ENCODE data around the gene TRAK1.

TRAK1 gene

DNA sequence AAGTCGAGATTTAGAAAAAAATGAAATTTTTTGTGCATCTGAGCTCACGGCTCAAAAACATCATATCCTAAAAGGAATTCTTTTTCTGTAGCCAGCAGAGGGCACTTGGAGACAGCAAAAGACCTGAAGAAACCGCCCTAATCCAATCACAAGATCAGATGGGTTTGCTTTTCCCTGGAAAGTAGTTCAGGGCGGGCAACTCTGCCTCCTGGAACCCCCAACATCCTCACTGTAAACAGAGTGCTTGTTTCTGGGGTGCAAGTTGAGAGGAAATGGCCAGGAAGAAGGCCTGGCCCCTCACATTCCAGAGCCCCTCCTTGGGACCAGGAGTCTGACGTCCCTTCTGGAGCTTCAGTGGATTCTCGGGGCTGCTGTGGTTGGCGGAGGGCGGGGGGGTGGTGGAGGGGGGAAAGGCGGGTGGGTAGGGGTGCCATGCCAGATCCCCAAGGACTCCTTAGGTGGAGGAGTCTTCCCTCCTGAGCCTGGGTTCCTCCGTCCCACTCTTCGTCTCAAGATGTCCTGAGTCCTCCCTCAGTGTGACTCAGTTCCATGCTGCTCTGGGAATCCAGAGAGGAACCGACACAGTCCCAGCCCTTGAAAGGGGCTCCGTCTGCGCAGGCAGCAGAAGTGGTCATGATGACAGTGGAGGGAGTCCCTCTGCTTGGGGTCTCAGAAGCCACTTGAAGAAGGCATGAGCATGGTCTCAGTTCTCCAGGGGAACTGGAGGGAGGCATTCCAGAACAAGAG is 139.0 kb downstream of the TRAK1 start:
- no peak for DNase-seq (ENCODE audit: extremely low spot score)
- TF ChIP-seq, protein P1, sequence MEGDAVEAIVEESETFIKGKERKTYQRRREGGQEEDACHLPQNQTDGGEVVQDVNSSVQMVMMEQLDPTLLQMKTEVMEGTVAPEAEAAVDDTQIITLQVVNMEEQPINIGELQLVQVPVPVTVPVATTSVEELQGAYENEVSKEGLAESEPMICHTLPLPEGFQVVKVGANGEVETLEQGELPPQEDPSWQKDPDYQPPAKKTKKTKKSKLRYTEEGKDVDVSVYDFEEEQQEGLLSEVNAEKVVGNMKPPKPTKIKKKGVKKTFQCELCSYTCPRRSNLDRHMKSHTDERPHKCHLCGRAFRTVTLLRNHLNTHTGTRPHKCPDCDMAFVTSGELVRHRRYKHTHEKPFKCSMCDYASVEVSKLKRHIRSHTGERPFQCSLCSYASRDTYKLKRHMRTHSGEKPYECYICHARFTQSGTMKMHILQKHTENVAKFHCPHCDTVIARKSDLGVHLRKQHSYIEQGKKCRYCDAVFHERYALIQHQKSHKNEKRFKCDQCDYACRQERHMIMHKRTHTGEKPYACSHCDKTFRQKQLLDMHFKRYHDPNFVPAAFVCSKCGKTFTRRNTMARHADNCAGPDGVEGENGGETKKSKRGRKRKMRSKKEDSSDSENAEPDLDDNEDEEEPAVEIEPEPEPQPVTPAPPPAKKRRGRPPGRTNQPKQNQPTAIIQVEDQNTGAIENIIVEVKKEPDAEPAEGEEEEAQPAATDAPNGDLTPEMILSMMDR (IDR thresholded peaks at IDR 0.05; ENCODE audit: control extremely low read depth, extremely low read depth, low read depth, missing control alignments), result peak; percentile 21
- POLR2A ChIA-PET, result no interaction called here
- CTCF ChIA-PET, result interaction anchor here (0.7 to 2.8 kb wide), 23 partner anchors 12 to 336 kb away, joined by 3 to 15 read pairs (median 4); no protein-coding TSS in a partner anchor

DNA sequence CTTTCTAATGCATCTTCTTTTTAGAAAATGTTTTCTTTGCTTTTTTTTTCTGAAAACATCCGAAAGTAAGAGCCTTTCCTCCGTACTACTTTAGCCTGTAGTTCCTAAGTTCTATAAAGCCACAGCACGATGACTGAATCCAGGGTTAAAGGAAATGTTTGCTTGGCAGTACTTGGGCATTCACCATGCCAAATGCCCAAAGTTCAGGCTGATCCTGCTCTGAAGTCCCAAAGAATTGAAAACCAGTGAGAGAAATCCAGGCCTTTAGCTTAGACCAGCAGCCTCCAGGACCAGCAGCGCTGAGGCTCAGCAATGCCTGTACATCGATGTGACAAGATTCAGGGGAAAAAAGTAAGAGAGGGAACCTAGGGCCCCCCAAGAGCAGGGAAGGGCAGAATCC is 139.7 kb downstream of the TRAK1 start:
- ChIA-PET POLR2A (no interaction called here), CTCF (interaction anchor here (1.0 kb wide), 1 partner anchor 211 kb away, joined by 3 read pairs; no protein-coding TSS in a partner anchor)
- TF ChIP-seq, protein P1 (IDR thresholded peaks at IDR 0.05; ENCODE audit: control extremely low read depth, extremely low read depth, low read depth, missing control alignments), result no peak
- DNase-seq (ENCODE audit: extremely low spot score), result no peak

DNA sequence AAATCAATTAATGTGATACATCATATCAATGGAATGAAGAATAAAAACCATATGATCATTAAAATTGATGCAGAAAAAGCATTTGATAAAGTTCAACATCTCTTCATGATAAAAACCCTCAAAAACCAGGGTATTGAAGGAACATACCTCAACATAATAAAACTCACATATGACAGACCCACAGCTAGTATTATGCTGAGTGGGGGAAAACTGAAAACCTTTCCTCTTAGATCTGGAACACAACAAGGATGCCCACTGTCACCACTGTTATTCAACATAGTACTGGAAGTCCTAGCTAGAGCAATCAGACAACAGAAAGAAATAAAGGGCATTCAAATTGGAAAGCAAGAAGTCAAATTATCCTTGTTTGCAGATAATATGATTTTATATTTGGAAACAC is 144.4 kb downstream of the TRAK1 start:
- ChIA-PET POLR2A (no interaction called here), CTCF (no interaction called here)
- TF ChIP-seq, protein P1 (IDR thresholded peaks at IDR 0.05; ENCODE audit: control extremely low read depth, extremely low read depth, low read depth, missing control alignments), result no peak
- no peak for DNase-seq (ENCODE audit: extremely low spot score)

DNA sequence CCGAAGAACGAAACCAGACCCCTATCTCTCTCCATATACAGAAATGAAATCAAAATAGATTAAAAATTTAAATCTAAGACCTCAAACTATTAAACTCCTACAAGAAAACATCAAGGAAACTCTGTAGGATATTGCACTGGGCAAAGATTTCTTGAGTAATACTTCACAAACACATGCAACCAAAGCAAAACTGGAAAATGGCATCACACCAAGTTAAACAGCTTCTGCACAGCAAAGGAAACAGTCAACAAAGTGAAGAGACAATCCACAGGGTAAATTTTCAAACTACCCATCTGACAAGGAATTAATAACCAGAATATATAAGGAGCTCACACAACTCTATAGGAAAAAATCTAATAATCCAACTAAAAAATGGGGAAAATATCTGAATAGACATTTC is 145.5 kb downstream of the TRAK1 start:
- TF ChIP-seq, protein P1 (IDR thresholded peaks at IDR 0.05; ENCODE audit: control extremely low read depth, extremely low read depth, low read depth, missing control alignments), result no peak
- ChIA-PET CTCF (interaction anchor here (1.0 kb wide), 1 partner anchor 10 kb away, joined by 3 read pairs; no protein-coding TSS in a partner anchor), POLR2A (no interaction called here)
- no peak for DNase-seq (ENCODE audit: extremely low spot score)

DNA sequence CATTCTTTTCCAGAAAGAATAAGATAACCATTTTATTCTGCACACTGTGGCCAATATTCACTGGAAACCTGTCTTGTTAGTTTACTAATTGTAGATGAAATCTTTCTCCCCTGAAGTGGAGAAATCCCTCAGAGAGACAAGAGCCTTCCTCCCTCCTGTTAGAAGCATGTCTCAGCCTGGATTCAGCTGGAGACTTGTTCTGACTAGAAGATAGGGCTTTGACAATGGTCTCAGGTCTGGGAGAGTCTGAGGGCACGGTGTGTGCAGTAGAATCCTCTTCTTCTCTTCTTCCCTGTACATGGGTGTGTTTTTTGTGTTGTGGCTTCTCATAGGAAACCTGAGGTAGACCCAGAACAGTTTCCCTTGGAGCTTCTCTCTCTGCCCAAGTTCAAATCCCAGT is 154.9 kb downstream of the TRAK1 start:
- POLR2A ChIA-PET, result no interaction called here
- no peak for DNase-seq (ENCODE audit: extremely low spot score)
- TF ChIP-seq, protein P1 (IDR thresholded peaks at IDR 0.05; ENCODE audit: control extremely low read depth, extremely low read depth, low read depth, missing control alignments), result no peak
- CTCF ChIA-PET, result interaction anchor here (0.6 to 6.0 kb wide), 6 partner anchors 9 to 196 kb away, joined by 3 to 114 read pairs (median 3); no protein-coding TSS in a partner anchor

DNA sequence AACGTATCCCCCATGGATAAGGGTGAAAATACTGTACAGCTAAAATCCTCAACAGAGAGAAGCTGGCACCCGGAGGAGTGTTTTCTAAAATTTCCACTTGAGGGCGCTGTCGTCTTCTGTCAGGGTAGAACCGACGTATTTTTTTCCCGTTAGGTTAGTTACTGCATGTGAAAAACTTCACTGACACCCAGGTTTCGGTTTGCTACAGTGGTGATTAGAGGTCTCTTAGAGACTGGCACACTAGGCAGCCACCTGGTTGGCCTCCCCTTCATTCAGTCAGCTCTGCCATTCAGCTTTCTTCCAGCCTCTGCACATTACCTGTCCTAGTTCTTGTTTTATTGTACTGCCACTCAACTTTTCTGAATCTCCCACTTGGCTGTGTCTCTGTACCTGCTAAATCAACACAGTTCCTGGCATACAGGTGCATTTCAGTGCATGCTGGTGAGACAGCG is 156.4 kb downstream of the TRAK1 start:
- CTCF ChIA-PET, result interaction anchor here (0.7 to 6.0 kb wide), 47 partner anchors 10 to 498 kb away, joined by 3 to 114 read pairs (median 5); no protein-coding TSS in a partner anchor
- peak; percentile 56 for DNase-seq (ENCODE audit: extremely low spot score)
- TF ChIP-seq, protein P1 (IDR thresholded peaks at IDR 0.05; ENCODE audit: control extremely low read depth, extremely low read depth, low read depth, missing control alignments), result peak; percentile 63
- POLR2A ChIA-PET, result no interaction called here

All from GM10248 (cell line).